OCI-M1 (cell line): ENCODE data around the gene PRELID3B.
"Not testable (repeated sequence)": the region's sequence is repeated elsewhere in the genome, so short reads cannot be mapped to it uniquely, and the experiment has no call there.

Experiments
- DNase-seq: peaks from one replicate; lab custom pipeline; 2025; lab: John Stamatoyannopoulos, UW

The PRELID3B gene

GRCh38 chr20:59048681-59049030 is 6.1 kb upstream of the PRELID3B start:
- no peak for DNase-seq

GRCh38 chr20:59047938-59048680 is 5.5 kb upstream of the PRELID3B start:
- DNase-seq: peak; percentile 40

GRCh38 chr20:59046862-59047261 is 4.3 kb upstream of the PRELID3B start:
- no peak for DNase-seq

- no peak for DNase-seq
Measured at GRCh38 chr20:59044796-59045195, 2.2 kb upstream of the PRELID3B start.

GRCh38 chr20:59044295-59044694 is 1.7 kb upstream of the PRELID3B start:
- no peak for DNase-seq

- DNase-seq: peak; percentile 5
Measured at GRCh38 chr20:59043698-59044097, 1.1 kb upstream of the PRELID3B start.

- DNase-seq: peak; percentile 97
Measured at GRCh38 chr20:59042796-59043631, 428 bp upstream of the PRELID3B start.

- DNase-seq: not testable (repeated sequence)
Measured at GRCh38 chr20:59041487-59041886, 1.1 kb downstream of the PRELID3B start.

- DNase-seq: no peak
Measured at GRCh38 chr20:59040667-59041066, 1.9 kb downstream of the PRELID3B start.

GRCh38 chr20:59039233-59039632 is 3.4 kb downstream of the PRELID3B start:
- peak; percentile 32 for DNase-seq

- DNase-seq: no peak
Measured at GRCh38 chr20:59037386-59037785, 5.2 kb downstream of the PRELID3B start.

- no peak for DNase-seq
Measured at GRCh38 chr20:59035381-59035780, 7.2 kb downstream of the PRELID3B start.

- no peak for DNase-seq
Measured at GRCh38 chr20:59033616-59034165, 8.9 kb downstream of the PRELID3B start.

GRCh38 chr20:59033093-59033492 is 9.5 kb downstream of the PRELID3B start:
- no peak for DNase-seq

- no peak for DNase-seq
Measured at GRCh38 chr20:59032713-59033059, 9.9 kb downstream of the PRELID3B start.

GRCh38 chr20:59032023-59032712 is 10.4 kb downstream of the PRELID3B start, which contains the start of gene ATP5F1E:
Gene ATP5F1E (minus strand): TSS chr20:59032335. CDS start chr20:59032251, 84 bp downstream.
- DNase-seq: peak; percentile 97

- DNase-seq: peak; percentile 30
Measured at GRCh38 chr20:59031564-59032022, 11.0 kb downstream of the PRELID3B start.

- DNase-seq: peak; percentile 29
Measured at GRCh38 chr20:59030911-59031563, 11.5 kb downstream of the PRELID3B start.

GRCh38 chr20:59028812-59029211 is 13.8 kb downstream of the PRELID3B start:
- DNase-seq: no peak

GRCh38 chr20:59027741-59028320 is 14.8 kb downstream of the PRELID3B start:
- DNase-seq: no peak
